G401.6 (cell line): ENCODE measurements around the gene TCERG1L.

Experiments
- FAIRE-seq: peaks from 2 replicates; lab custom pipeline; 2012; peaks lifted over from hg19 to GRCh38; lab: Jason Lieb, UNC

Gene TCERG1L

GRCh38 chr10:131269776-131270460 lies 41.6 kb downstream of the TCERG1L start:
- no peak for FAIRE-seq

GRCh38 chr10:131267814-131268095 lies 43.8 kb downstream of the TCERG1L start:
- FAIRE-seq, result no peak

GRCh38 chr10:131266936-131267813 lies 44.3 kb downstream of the TCERG1L start:
- FAIRE-seq, result no peak

DNA sequence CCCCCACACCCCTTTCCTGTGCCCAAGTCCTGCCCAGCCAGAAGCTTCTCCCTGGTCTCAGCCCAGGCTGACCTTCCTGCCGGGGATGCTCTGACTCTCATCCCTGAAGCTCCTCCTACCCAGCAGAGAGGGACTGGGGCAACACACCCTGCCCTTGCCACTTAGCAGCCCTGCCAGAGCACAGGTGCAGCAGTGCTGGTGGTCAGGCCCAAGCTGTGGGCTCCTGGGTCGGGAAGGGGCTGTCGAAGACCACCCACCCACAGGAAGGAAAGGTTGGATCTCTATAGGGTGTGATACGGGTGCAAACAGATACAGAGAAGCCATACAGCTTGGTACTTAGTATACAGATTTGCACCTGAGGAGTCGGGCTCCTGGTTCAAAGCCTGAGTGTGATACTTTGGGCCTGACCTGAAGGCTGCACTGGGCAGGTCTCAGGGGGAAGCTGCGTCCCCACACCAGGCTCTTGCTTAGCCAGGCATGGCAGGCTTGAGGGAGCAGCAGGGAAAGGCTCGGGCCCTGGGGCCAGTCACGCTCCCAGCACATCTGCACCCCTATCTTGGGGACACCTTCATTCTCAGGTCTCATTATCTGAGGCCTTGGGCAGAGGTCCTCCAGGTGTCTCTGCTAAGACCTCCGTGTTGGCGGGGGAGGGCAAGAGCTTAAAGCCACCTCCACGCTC lies 47.3 kb downstream of the TCERG1L start:
- no peak for FAIRE-seq

DNA sequence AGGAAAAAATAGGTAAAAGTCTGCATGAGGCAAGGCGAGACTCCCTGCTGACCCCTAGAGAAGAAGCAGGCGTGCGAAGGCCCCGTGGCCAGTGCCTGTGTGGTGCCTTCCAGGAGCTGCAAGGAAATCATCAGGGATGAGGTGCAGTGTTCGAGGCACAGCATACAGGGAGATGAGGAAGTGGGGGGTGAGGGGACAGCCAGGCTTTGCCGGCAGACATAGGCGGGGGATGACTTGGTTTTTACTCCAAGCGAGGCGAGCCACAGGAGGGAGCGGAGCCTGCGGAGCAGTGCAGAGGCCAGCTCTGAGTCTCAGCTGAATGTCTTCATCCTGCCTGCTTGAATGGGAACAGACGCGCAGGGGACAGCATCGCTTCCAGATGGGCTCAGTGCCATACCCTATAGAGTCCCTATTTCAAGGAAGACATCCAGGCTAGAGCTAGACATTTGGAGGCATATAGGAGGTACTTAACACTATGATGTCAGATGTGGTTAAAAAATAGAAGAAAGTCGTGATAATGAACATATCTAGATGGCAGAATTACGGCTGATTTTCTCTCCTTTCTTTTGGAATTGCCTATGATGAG lies 49.5 kb downstream of the TCERG1L start:
- FAIRE-seq, result no peak

GRCh38 chr10:131260452-131261211 lies 50.9 kb downstream of the TCERG1L start:
- no peak for FAIRE-seq

DNA sequence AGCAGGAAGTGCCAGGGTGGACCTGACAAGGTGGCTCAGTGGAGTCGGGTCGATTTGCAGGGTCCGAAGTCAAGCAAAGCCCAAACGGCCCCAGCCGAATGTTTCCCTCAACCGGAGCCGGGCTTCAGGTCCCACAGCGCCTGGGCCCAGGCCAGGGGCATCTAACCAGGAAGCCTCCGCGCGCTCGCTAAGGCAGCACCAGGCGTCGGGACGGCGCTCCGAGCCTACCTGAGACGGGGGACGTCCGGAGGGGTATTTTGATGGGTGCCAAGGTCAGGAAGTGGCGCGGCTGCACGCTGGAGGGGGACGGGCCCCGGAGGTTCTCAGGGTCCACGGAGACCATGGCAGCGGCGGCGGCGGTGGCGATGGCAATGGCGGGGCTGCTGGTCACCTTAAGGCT lies 51.5 kb downstream of the TCERG1L start:
- FAIRE-seq, result no peak

- no peak for FAIRE-seq
These were observed 52.0 kb downstream of the TCERG1L start for GRCh38 chr10:131259535-131259934.

DNA sequence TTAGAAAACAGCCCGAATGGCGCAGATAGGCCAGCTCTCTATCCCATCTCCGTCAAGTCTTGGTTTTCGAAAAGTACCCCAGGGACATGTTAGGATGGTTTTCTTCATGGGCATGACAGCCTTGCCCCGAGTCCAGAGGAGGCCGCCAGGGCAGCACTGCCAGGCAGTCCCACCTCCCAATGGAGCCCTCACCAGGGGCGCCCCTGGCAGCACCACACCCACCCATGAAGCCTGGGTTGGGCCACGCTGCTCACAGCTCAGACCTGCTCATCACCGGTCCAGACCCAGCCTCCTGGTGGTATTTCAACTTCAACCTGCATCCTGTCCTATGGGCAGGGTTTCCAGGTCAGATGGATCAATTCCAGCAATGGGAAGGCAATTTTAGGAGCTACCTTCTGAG lies 53.3 kb downstream of the TCERG1L start:
- no peak for FAIRE-seq

DNA sequence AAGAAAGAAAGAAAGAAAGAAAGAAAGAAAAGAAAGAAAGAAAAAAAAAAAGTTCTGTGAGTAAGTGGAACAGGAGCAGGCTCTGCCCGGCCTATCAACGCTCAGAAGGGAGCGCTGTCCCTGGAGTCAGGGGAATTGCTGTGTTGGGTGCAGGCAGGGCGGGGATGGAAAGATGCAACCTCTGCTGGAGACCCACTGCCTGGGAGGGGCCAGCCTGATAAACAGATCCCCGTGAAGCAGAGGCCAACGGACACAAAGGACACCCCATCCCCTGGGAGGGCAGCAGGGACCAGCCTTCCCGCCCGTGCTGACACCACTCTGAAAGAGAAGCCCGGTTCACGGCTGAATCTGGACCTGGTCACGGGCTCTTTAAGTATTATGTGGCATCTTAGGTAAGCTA lies 54.5 kb downstream of the TCERG1L start:
- FAIRE-seq, result no peak

- FAIRE-seq, result no peak
These were observed 56.7 kb downstream of the TCERG1L start for GRCh38 chr10:131254859-131255252.

DNA sequence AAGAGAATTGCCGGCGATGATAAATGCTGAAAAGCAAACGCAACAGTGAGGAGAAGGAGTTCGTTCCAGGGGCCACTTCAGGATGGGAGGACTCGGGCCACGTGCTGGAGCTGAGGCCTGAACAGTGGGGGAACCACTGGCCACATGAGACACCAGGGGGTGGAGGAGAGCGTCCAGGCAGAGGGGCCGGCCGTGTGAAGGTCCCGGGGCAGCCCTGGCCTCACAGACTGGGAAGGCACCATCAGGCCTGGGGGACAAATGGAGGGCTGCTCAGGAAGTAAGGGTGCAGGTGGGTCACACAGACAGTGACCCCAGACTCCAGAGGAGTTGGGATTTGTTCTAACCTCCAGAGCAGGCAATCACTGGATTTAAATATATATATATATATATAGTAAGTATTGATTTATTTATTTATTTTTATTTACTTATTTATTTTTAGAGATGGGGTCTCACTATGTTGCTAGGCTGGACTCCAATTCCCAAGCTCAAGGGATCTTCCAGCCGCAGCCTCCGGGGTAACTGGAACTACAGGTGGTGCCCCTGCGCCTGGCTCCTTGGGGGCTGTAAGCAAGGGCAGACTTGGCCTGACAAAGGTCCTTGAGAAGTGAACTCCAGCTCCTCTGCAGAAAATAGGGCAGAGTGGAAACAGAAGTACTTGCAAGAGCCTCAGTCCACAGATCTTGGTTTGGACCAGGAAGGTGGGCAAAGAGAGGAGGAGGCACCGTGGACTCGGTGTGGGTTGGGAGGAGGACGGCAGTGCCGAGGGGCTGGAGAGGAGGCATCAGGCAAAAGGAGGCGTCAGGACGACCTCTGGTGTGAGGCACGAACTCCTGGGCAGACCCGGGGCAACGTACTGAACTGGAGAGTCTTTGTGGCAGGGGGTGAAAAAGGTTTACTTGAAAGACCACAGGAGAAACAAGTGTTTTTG lies 57.3 kb downstream of the TCERG1L start:
- FAIRE-seq, result no peak

DNA sequence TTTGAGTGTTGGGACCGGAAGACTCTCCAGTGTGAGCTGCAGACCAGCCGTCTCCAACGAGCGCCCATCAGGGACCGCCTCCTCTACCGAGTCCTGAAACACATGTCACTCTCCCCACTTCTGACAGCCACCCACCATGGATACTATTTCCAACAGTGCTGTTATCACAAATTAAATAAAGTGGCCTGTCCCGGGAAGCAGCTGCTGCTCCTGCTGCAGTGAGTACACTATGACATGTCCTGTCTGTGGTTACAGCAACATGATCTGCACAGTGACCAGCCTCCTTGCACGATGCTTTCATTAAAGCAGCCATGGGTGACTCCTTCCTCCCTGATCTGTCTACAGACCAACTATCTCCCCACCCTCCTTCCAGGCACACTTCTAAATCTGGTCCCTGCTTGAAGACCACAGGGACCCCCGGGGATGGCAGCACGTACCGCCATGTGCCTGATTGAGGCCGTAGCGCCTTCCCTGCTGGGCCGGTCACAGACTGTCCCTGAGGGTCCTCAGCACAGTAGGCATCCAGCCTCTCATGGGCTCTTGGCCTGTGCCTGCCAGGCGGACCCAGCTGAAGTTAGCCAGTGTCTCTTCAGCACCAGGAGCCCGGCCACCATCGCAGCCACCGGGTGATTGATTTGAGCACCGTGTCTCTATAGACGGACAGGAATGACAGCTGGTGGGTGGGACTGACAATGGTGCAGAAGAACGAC lies 58.8 kb downstream of the TCERG1L start:
- no peak for FAIRE-seq

GRCh38 chr10:131251146-131251541 lies 60.4 kb downstream of the TCERG1L start:
- FAIRE-seq, result no peak

GRCh38 chr10:131250454-131251145 lies 60.9 kb downstream of the TCERG1L start:
- no peak for FAIRE-seq

GRCh38 chr10:131249955-131250344 lies 61.6 kb downstream of the TCERG1L start:
- FAIRE-seq, result no peak

DNA sequence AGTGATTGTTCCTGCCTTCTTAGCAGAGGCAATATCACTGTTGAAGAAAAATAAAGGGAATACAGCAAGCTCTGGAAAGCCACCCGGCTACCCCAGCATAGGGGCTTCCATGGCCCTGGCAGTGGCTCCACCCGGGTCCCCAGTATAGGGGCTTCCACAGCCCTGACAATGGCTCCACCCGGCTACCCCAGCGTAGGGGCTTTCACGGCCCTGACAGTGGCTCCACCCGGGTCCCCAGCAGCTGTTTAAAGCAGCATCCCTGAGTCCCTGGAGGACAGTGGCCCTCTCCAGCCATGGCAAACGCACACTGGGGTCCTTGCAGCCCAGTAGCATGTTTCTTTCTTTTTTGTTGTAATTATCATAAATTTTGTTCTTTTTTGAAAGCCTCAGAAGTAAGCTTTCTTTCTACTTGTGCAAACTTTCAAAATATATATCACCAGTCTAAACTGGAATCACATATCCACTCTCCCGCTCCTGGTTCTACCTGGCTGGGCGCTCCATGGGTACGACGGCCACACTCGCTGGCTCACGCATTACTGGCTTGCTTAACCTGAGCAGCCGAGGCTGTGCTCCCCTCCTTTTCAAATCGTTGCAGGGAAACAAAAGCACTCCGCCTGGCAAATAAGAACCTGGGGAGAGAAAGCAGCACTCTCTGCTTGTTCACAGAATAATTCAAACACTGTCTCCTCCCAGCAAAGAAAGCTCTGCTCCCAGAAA lies 62.1 kb downstream of the TCERG1L start:
- FAIRE-seq, result no peak

GRCh38 chr10:131248376-131249165 lies 63.0 kb downstream of the TCERG1L start:
- no peak for FAIRE-seq
